ENCODE results near the gene LRCH1. TPM values are rescaled to one million over a fixed set of nuclear protein-coding genes. Genes with fewer than 3 reads are reported as not detected.

LRCH1 gene
- total and polyA plus RNA-seq, 7 donors, result 1.7 to 7.9 (median 4.1) TPM

GRCh38 chr13:46639033-46639981, 86.3 kb downstream of the LRCH1 start:
- Histone ChIP-seq H3K4me3 (no peak overlapping the region), H3K9me3 (no peaks in the 10 kb centered on the region), H3K27ac (no peak overlapping the region), H3K4me1 (peaks cover 38% of the 10 kb centered on the region), H3K36me3 (ENCODE audit: insufficient read depth in 1 of 2, low read depth in 1 of 2) (no peaks in the 10 kb centered on the region), H3K27me3 (ENCODE audit: insufficient read depth in 3 of 3, low read length in 2 of 3) (no peaks in the 10 kb centered on the region)
- DNase-seq, result no peak
- no peak for TF ChIP-seq CTCF (IDR thresholded peaks at IDR 0.05)
- ATAC-seq, result peak in 2 of 4 donors; percentile 17 to 34
- 51 to 66% (median 53%) methylated on average over 5 of the region's 5 CpGs for WGBS, 3 donors
- intact Hi-C loops (cut with DNase I), result no loop called here

GRCh38 chr13:46640843-46641242, 87.9 kb downstream of the LRCH1 start:
- H3K27me3 ChIP-seq (ENCODE audit: insufficient read depth in 3 of 3, low read length in 2 of 3), result no peaks in the 10 kb centered on the region
- peak overlapping the region; percentile 56 for H3K27ac ChIP-seq
- TF ChIP-seq CTCF (IDR thresholded peaks at IDR 0.05), result no peak
- 70 to 81% (median 81%) methylated on average over 4 of the region's 4 CpGs for WGBS, 3 donors
- H3K36me3 ChIP-seq (ENCODE audit: insufficient read depth in 1 of 2, low read depth in 1 of 2), result no peaks in the 10 kb centered on the region
- peaks cover 38% of the 10 kb centered on the region for H3K4me1 ChIP-seq
- no peaks in the 10 kb centered on the region for H3K9me3 ChIP-seq
- DNase-seq (no peak), ATAC-seq (peak in 1 of 4 donors; percentile 42)
- no peak overlapping the region for H3K4me3 ChIP-seq
- intact Hi-C loops (cut with DNase I), result no loop called here

- intact Hi-C loops (cut with DNase I), result no loop called here
These were observed 88.5 kb downstream of the LRCH1 start for GRCh38 chr13:46641274-46642081.

GRCh38 chr13:46642254-46642653, 89.3 kb downstream of the LRCH1 start:
- peak overlapping the region; percentile 56 for H3K27ac ChIP-seq
- ATAC-seq, result peak in 1 of 4 donors; percentile 50
- peaks cover 38% of the 10 kb centered on the region for H3K4me1 ChIP-seq

More at GRCh38 chr13:46641274-46642081, 88.5 kb downstream of the LRCH1 start:
- ATAC-seq (peak in 3 of 4 donors; percentile 33 to 55 (median 42)), DNase-seq (no peak)
- no peak for TF ChIP-seq CTCF (IDR thresholded peaks at IDR 0.05)
- no peaks in the 10 kb centered on the region for H3K9me3 ChIP-seq
- H3K4me1 ChIP-seq, result peaks cover 38% of the 10 kb centered on the region
- H3K27me3 ChIP-seq (ENCODE audit: insufficient read depth in 3 of 3, low read length in 2 of 3), result no peaks in the 10 kb centered on the region
- H3K36me3 ChIP-seq (ENCODE audit: insufficient read depth in 1 of 2, low read depth in 1 of 2), result no peaks in the 10 kb centered on the region
- H3K27ac ChIP-seq, result peak overlapping the region; percentile 56
- H3K4me3 ChIP-seq, result peak overlapping the region; percentile 36
- 14 to 29% (median 16%) methylated on average over 13 of the region's 13 CpGs for WGBS, 3 donors

More at GRCh38 chr13:46642254-46642653, 89.3 kb downstream of the LRCH1 start:
- 60 to 74% (median 69%) methylated on average over 4 of the region's 4 CpGs for WGBS, 3 donors
- intact Hi-C loops (cut with DNase I), result no loop called here
- TF ChIP-seq CTCF (IDR thresholded peaks at IDR 0.05), result no peak
- no peaks in the 10 kb centered on the region for H3K27me3 ChIP-seq (ENCODE audit: insufficient read depth in 3 of 3, low read length in 2 of 3)
- H3K9me3 ChIP-seq, result no peaks in the 10 kb centered on the region
- peak overlapping the region; percentile 36 for H3K4me3 ChIP-seq
- H3K36me3 ChIP-seq (ENCODE audit: insufficient read depth in 1 of 2, low read depth in 1 of 2), result no peaks in the 10 kb centered on the region
- DNase-seq, result no peak

Measured in psoas muscle (tissue), 8 donors.